HepG2 (cell line): ENCODE results near the gene TALDO1. TPM values are rescaled to one million over a fixed set of nuclear protein-coding genes. Genes with fewer than 3 reads are reported as not detected.

Experiments used
- FOXK1 ChIP-seq: sonication (generic); formaldehyde crosslinking; IDR thresholded peaks from 2 replicates; pipeline ENCODE4 v1.4.0; 2020; ENCODE audit warnings: low read depth, missing genetic modification reagents, borderline replicate concordance
- HNRNPK ChIP-seq: fragments of 200-400 bp; formaldehyde crosslinking; IDR thresholded peaks from 2 replicates; pipeline ENCODE4 v1.6.1; 2018; ENCODE audit warnings: low read length, low read depth, moderate library complexity, mild to moderate bottlenecking; ENCODE audit not compliant: poor library complexity, severe bottlenecking
- JDP2 ChIP-seq: sonication (generic); formaldehyde crosslinking; IDR thresholded peaks from 2 replicates; pipeline ENCODE4 v1.8.1; 2022; ENCODE audit warnings: missing genetic modification reagents, borderline replicate concordance
- PHB2 ChIP-seq: fragments of 450-650 bp; IDR thresholded peaks from 2 replicates; pipeline ENCODE4 v1.6.1; 2018; ENCODE audit not compliant: partially characterized antibody
- POLR2AphosphoS2 ChIP-seq: IDR thresholded peaks from 2 replicates; pipeline ENCODE4 v1.6.1; 2011; ENCODE audit warnings: low read depth, low read length, improper control_type of control experiment
- RFXAP ChIP-seq: sonication (generic); formaldehyde crosslinking; IDR thresholded peaks from 2 replicates; pipeline ENCODE4 v1.4.0; 2020; ENCODE audit warnings: missing genetic modification reagents, borderline replicate concordance
- STAT6 ChIP-seq: sonication (generic); formaldehyde crosslinking; IDR thresholded peaks from 2 replicates; pipeline ENCODE4 v1.4.0; 2020; ENCODE audit warnings: missing genetic modification reagents, mild to moderate bottlenecking, borderline replicate concordance
- THAP9 ChIP-seq: sonication (generic); formaldehyde crosslinking; IDR thresholded peaks from 2 replicates; pipeline ENCODE4; 2020; ENCODE audit warnings: missing genetic modification reagents, mild to moderate bottlenecking, borderline replicate concordance
- ZC3H13 ChIP-seq: sonication (generic); formaldehyde crosslinking; IDR thresholded peaks from 2 replicates; pipeline ENCODE4 v1.8.1; 2023; ENCODE audit warnings: mild to moderate bottlenecking, missing genetic modification reagents, moderate library complexity
- ZFX ChIP-seq: sonication (generic); formaldehyde crosslinking; IDR thresholded peaks from 2 replicates; pipeline ENCODE4 v1.4.0; 2020; ENCODE audit warnings: mild to moderate bottlenecking, low read depth, missing genetic modification reagents, moderate library complexity
- ZNF256 ChIP-seq: sonication (generic); formaldehyde crosslinking; conservative IDR thresholded peaks from 2 replicates; pipeline ENCODE4 v1.4.0; 2020; ENCODE audit warnings: missing genetic modification reagents
- ZNF30 ChIP-seq: sonication (generic); formaldehyde crosslinking; IDR thresholded peaks from 2 replicates; pipeline ENCODE4 v1.5.0; 2020; ENCODE audit warnings: mild to moderate bottlenecking, missing genetic modification reagents
- ZNF839 ChIP-seq: sonication (generic); formaldehyde crosslinking; IDR thresholded peaks from 2 replicates; pipeline ENCODE4 v1.4.0; 2020; ENCODE audit warnings: missing genetic modification reagents, mild to moderate bottlenecking, borderline replicate concordance
- polyA plus RNA-seq, 8 experiments: library from polyadenylated mRNA; depleted of rRNA in 3 of 8; stranded (reverse) in 7 of 8; unstranded in 1 of 8; fragments of >200 nt; fragmentation: Illumina TruSeq in 4 of 8; extraction: Trizol in 4 of 8; gene quantifications; 2 replicates each; pipeline versions ENCODE4 v1.2.1 to v1.2.3, GENCODE V29; 2011 to 2016; ENCODE audit warnings: low read depth in 4 of 8, missing spikeins in 1 of 8, mixed read lengths in 1 of 8; ENCODE audit not compliant: insufficient read depth in 1 of 8
- total RNA-seq, 5 experiments: library from RNA; depleted of rRNA; stranded (reverse); fragments of >200 nt; fragmentation: Illumina TruSeq; extraction: Trizol; gene quantifications; 2 replicates each; pipeline ENCODE4 v1.2.3, GENCODE V29; 2016; ENCODE audit warnings: low read depth in 1 of 5
- TF ChIP-seq, protein P1 (sequence below): sonication (generic); formaldehyde crosslinking; IDR thresholded peaks from 2 replicates; pipeline ENCODE4 v1.5.0; 2020; ENCODE audit warnings: mild to moderate bottlenecking, missing genetic modification reagents
- TF ChIP-seq, protein P2 (sequence below): sonication (generic); formaldehyde crosslinking; IDR thresholded peaks from 2 replicates; pipeline ENCODE4 v1.8.1; 2022; ENCODE audit warnings: low read depth, mild to moderate bottlenecking, missing genetic modification reagents
- TF ChIP-seq, protein P3 (sequence below): sonication (generic); formaldehyde crosslinking; IDR thresholded peaks from 2 replicates; pipeline ENCODE4 v1.4.0; 2020; ENCODE audit warnings: missing genetic modification reagents

The TALDO1 gene
- total and polyA plus RNA-seq, 2 of the 13 experiments (the other 11 are each of a cell fraction or from before 2014, with no cell fraction given) = 107 to 240 TPM

DNA sequence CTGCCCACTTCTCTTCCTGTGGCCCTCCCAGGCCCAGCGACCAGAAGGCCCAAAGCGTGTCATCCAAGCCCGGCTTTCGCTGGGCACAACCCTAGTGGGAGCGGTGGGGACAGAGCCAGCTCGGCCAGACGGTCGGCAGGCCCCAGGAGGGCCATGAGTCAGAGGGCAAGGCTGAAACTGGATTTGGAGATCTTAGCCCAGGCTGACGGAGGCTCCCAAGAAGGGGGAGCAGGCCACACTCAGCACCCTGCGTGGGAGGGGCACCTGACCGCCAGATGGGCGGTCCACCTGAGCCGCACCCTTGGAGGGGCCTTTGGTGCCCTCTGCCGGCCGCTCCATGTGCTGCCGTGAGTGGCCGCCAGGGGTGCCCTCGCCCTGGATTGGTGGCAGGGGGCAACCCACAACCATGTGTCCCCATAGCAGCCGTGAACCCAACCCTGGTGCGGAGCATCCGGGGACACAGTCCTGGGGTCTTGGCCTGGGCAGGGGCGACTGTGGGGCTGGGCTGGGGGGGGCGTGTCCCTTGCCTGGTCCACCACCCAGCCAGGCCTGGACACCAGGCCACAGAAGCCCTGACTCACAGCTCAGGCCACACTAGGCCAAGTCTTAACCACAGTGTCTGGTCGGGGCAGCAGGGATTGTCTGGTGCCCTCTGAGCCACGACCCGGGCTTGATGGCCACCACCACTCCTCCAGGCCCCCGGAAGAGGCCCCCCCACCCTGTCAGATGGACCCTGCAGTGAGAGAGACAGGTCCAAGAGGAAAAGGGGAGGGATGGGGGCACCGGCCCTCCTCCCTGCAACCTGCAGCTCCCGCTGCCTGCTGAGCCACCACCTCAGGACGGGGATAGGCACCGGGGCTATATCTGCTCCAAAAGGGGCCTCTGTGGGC lies 19.2 kb upstream of the TALDO1 start (continued):
- no peak for TF ChIP-seq STAT6 (CRISPR knock-in tag)
- TF ChIP-seq POLR2AphosphoS2 = no peak; the same call in 1 of the 2 replicates
- TF ChIP-seq, protein P1, sequence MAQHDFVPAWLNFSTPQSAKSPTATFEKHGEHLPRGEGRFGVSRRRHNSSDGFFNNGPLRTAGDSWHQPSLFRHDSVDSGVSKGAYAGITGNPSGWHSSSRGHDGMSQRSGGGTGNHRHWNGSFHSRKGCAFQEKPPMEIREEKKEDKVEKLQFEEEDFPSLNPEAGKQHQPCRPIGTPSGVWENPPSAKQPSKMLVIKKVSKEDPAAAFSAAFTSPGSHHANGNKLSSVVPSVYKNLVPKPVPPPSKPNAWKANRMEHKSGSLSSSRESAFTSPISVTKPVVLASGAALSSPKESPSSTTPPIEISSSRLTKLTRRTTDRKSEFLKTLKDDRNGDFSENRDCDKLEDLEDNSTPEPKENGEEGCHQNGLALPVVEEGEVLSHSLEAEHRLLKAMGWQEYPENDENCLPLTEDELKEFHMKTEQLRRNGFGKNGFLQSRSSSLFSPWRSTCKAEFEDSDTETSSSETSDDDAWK = no peak
- TF ChIP-seq, protein P2, sequence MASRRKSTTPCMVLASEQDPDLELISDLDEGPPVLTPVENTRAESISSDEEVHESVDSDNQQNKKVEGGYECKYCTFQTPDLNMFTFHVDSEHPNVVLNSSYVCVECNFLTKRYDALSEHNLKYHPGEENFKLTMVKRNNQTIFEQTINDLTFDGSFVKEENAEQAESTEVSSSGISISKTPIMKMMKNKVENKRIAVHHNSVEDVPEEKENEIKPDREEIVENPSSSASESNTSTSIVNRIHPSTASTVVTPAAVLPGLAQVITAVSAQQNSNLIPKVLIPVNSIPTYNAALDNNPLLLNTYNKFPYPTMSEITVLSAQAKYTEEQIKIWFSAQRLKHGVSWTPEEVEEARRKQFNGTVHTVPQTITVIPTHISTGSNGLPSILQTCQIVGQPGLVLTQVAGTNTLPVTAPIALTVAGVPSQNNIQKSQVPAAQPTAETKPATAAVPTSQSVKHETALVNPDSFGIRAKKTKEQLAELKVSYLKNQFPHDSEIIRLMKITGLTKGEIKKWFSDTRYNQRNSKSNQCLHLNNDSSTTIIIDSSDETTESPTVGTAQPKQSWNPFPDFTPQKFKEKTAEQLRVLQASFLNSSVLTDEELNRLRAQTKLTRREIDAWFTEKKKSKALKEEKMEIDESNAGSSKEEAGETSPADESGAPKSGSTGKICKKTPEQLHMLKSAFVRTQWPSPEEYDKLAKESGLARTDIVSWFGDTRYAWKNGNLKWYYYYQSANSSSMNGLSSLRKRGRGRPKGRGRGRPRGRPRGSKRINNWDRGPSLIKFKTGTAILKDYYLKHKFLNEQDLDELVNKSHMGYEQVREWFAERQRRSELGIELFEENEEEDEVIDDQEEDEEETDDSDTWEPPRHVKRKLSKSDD (CRISPR knock-in tag) = no peak
- TF ChIP-seq RFXAP = no peak
- TF ChIP-seq HNRNPK = no peak
- TF ChIP-seq, protein P3, sequence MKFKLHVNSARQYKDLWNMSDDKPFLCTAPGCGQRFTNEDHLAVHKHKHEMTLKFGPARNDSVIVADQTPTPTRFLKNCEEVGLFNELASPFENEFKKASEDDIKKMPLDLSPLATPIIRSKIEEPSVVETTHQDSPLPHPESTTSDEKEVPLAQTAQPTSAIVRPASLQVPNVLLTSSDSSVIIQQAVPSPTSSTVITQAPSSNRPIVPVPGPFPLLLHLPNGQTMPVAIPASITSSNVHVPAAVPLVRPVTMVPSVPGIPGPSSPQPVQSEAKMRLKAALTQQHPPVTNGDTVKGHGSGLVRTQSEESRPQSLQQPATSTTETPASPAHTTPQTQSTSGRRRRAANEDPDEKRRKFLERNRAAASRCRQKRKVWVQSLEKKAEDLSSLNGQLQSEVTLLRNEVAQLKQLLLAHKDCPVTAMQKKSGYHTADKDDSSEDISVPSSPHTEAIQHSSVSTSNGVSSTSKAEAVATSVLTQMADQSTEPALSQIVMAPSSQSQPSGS (CRISPR knock-in tag) = 0 out of 2 replicates have a peak, but pooled peaks have one; percentile 32
- TF ChIP-seq ZC3H13 = peak; percentile 96
- no peak for TF ChIP-seq JDP2 (CRISPR knock-in tag)
- TF ChIP-seq ZNF30 (CRISPR knock-in tag) = no peak
- TF ChIP-seq ZNF256 = 0 out of 2 replicates have a peak, but pooled peaks have one; percentile 17
- 0 out of 2 replicates have a peak, but pooled peaks have one; percentile 26 for TF ChIP-seq FOXK1
- TF ChIP-seq THAP9 (CRISPR knock-in tag) = no peak
- no peak for TF ChIP-seq ZNF839
- peak; percentile 84 for TF ChIP-seq ZFX
- TF ChIP-seq PHB2 = no peak
